Endodermal cell (in vitro differentiated cells): ENCODE results near the gene CD82. TPM values are rescaled to one million over a fixed set of nuclear protein-coding genes. Genes with fewer than 3 reads are reported as not detected.
A peak's percentile ranks its signal among the peaks of the same experiment; 100 is the strongest.

Experiments
- DNase-seq: peaks from one replicate; pipeline ENCODE4 v3.0.0-alpha.2; 2017
- H3K27ac ChIP-seq: 2 replicates; pipeline ENCODE4 v1.5.1; 2013; ENCODE audit warnings: mild to moderate bottlenecking, low read depth, low read length, moderate library complexity
- H3K27me3 ChIP-seq: 2 replicates; pipeline ENCODE4 v1.6.1; 2013; ENCODE audit warnings: mild to moderate bottlenecking, low read length, moderate library complexity; ENCODE audit not compliant: insufficient read depth, control insufficient read depth, poor library complexity, severe bottlenecking
- H3K36me3 ChIP-seq: 2 replicates; pipeline ENCODE4 v1.7.0; 2013; ENCODE audit warnings: mild to moderate bottlenecking, low read length, moderate library complexity; ENCODE audit not compliant: control insufficient read depth, insufficient read depth
- H3K4me1 ChIP-seq: one replicate; pipeline ENCODE4 v1.7.0; 2013; ENCODE audit warnings: low read length; ENCODE audit not compliant: control insufficient read depth, insufficient read depth
- H3K4me3 ChIP-seq: 2 replicates; pipeline ENCODE4 v1.5.1; 2013; ENCODE audit warnings: mild to moderate bottlenecking, low read length, moderate library complexity
- H3K9ac ChIP-seq: 2 replicates; pipeline ENCODE4 v1.6.1; 2013; ENCODE audit warnings: mild to moderate bottlenecking, low read length, moderate library complexity; ENCODE audit not compliant: poor library complexity, severe bottlenecking; ENCODE audit errors: extremely low read depth
- H3K9me3 ChIP-seq: 2 replicates; pipeline ENCODE4 v1.6.1; 2013; ENCODE audit warnings: mild to moderate bottlenecking, low read length, moderate library complexity; ENCODE audit not compliant: control insufficient read depth
- H3K27ac Mint-ChIP-seq: 2 replicates; pipeline ENCODE4 v1.8.0; 2020; ENCODE audit warnings: mixed read lengths
- H3K27me3 Mint-ChIP-seq: 2 replicates; pipeline ENCODE4 v1.8.0; 2021; ENCODE audit warnings: mild to moderate bottlenecking, mixed read lengths; ENCODE audit not compliant: insufficient read depth
- H3K36me3 Mint-ChIP-seq: 2 replicates; pipeline ENCODE4 v1.8.0; 2020; ENCODE audit warnings: low read depth, mixed read lengths
- H3K4me1 Mint-ChIP-seq: 2 replicates; pipeline ENCODE4 v1.8.0; 2020; ENCODE audit warnings: mixed read lengths
- H3K4me3 Mint-ChIP-seq: 2 replicates; pipeline ENCODE4 v1.8.0; 2020; ENCODE audit warnings: mild to moderate bottlenecking, moderate library complexity, mixed read lengths
- H3K9me3 Mint-ChIP-seq: 2 replicates; pipeline ENCODE4 v1.8.0; 2020; ENCODE audit warnings: mild to moderate bottlenecking, mixed read lengths
- CTCF ChIP-seq: fragments of 200-600 bp; sonication (generic); conservative IDR thresholded peaks from 2 replicates; pipeline ENCODE4 v1.5.0; 2021; ENCODE audit warnings: antibody characterized with exemption, mild to moderate bottlenecking
- WGBS, 2 experiments: methylation state at CpG; one replicate each; pipeline versions ENCODE4 v1.1.5 to v1.1.7; 2013; ENCODE audit warnings: missing lambda C conversion rate in 2 of 2, mixed read lengths in 1 of 2; ENCODE audit not compliant: insufficient coverage in 1 of 2, insufficient read length in 1 of 2; 5-methylcytosine and 5-hydroxymethylcytosine counted together
- total RNA-seq, 2 donors: library from RNA; stranded (reverse); fragmentation: NEBNext Ultra II Directional in 1 of 2; extraction: Animal tissue kit (Norgen Biotek cat#: 25700) in 1 of 2; gene quantifications; 2 replicates in 1 of 2; 3 replicates in 1 of 2; pipeline ENCODE4 v1.2.1, GENCODE V29; 2021

The CD82 gene
- total RNA-seq, 2 donors from 2014 or later: 1.7 to 3.0 TPM

- TF ChIP-seq CTCF: no peak
- Mint-ChIP-seq H3K4me3 (no peak overlapping the region), H3K36me3 (no peaks in the 10 kb centered on the region), H3K9me3 (no peaks in the 10 kb centered on the region), H3K27me3 (peaks cover 21% of the 10 kb centered on the region), H3K27ac (no peak overlapping the region), H3K4me1 (peaks cover 12% of the 10 kb centered on the region)
- H3K4me3 ChIP-seq: no peak overlapping the region
- 84 to 92% methylated on average over 11 to 16 of the region's 16 CpGs for WGBS, 2 experiments
- H3K27me3 ChIP-seq: peaks cover 10% of the 10 kb centered on the region
- H3K36me3 ChIP-seq: no peaks in the 10 kb centered on the region
- H3K9me3 ChIP-seq: no peaks in the 10 kb centered on the region
- H3K4me1 ChIP-seq: no peaks in the 10 kb centered on the region
- no peak for DNase-seq
- H3K27ac ChIP-seq: no peak overlapping the region
- no peak overlapping the region for H3K9ac ChIP-seq
Measured at GRCh38 chr11:44535191-44535980, 30.1 kb upstream of the CD82 start.

GRCh38 chr11:44536788-44537516, 28.5 kb upstream of the CD82 start:
- Mint-ChIP-seq H3K36me3 (no peaks in the 10 kb centered on the region), H3K27me3 (peaks cover 19% of the 10 kb centered on the region), H3K9me3 (no peaks in the 10 kb centered on the region), H3K4me1 (peaks cover 12% of the 10 kb centered on the region), H3K4me3 (no peak overlapping the region), H3K27ac (no peak overlapping the region)
- TF ChIP-seq CTCF: no peak
- WGBS, 2 experiments: 91 to 94% methylated on average over 3 to 20 of the region's 20 CpGs
- H3K9ac ChIP-seq: no peak overlapping the region
- H3K4me3 ChIP-seq: no peak overlapping the region
- H3K9me3 ChIP-seq: no peaks in the 10 kb centered on the region
- no peaks in the 10 kb centered on the region for H3K4me1 ChIP-seq
- no peaks in the 10 kb centered on the region for H3K36me3 ChIP-seq
- H3K27me3 ChIP-seq: peaks cover 10% of the 10 kb centered on the region
- DNase-seq: peak; percentile 35
- H3K27ac ChIP-seq: no peak overlapping the region

- no peak overlapping the region for H3K27ac Mint-ChIP-seq
- H3K27ac ChIP-seq: no peak overlapping the region
- H3K27me3 Mint-ChIP-seq: peaks cover 19% of the 10 kb centered on the region
- no peak overlapping the region for H3K4me3 ChIP-seq
- H3K4me3 Mint-ChIP-seq: no peak overlapping the region
- DNase-seq: peak; percentile 51
- no peaks in the 10 kb centered on the region for H3K9me3 Mint-ChIP-seq
- no peak for TF ChIP-seq CTCF
- H3K4me1 Mint-ChIP-seq: peaks cover 12% of the 10 kb centered on the region
- H3K4me1 ChIP-seq: no peaks in the 10 kb centered on the region
- no peak overlapping the region for H3K9ac ChIP-seq
- peaks cover 10% of the 10 kb centered on the region for H3K27me3 ChIP-seq
- H3K9me3 ChIP-seq: no peaks in the 10 kb centered on the region
- H3K36me3 ChIP-seq: no peaks in the 10 kb centered on the region
- no peaks in the 10 kb centered on the region for H3K36me3 Mint-ChIP-seq
- 90 to 94% methylated on average over 6 to 9 of the region's 9 CpGs for WGBS, 2 experiments
Measured at GRCh38 chr11:44537679-44538078, 27.8 kb upstream of the CD82 start.
